GM12873 (cell line): ENCODE data around the gene SAMD4A.
A peak's percentile ranks its signal among the peaks of the same experiment; 100 is the strongest.

Experiments
- CTCF ChIP-seq: IDR thresholded peaks from 2 replicates; pipeline ENCODE4 v1.5.1; 2012; ENCODE audit warnings: low read depth, mild to moderate bottlenecking, moderate library complexity, low read length, control low read depth; ENCODE audit not compliant: insufficient read depth; ENCODE audit errors: missing control alignments

The SAMD4A gene

GRCh38 chr14:54554401-54554800, 12.5 kb upstream of the SAMD4A start:
- no peak for TF ChIP-seq CTCF

GRCh38 chr14:54555651-54556050, 11.3 kb upstream of the SAMD4A start:
- no peak for TF ChIP-seq CTCF

GRCh38 chr14:54556535-54556934, 10.4 kb upstream of the SAMD4A start:
- no peak for TF ChIP-seq CTCF

GRCh38 chr14:54562334-54562733, 4.6 kb upstream of the SAMD4A start:
- TF ChIP-seq CTCF, result no peak

GRCh38 chr14:54564071-54564867, 2.7 kb upstream of the SAMD4A start:
- TF ChIP-seq CTCF, result peak; percentile 66

GRCh38 chr14:54564868-54565784, 1.8 kb upstream of the SAMD4A start:
- peak; percentile 21 for TF ChIP-seq CTCF

GRCh38 chr14:54565785-54566409, 1.0 kb upstream of the SAMD4A start:
- no peak for TF ChIP-seq CTCF
